H9 (cell line): ENCODE data around the gene BRSK2. TPM values are rescaled to one million over a fixed set of nuclear protein-coding genes. Genes with fewer than 3 reads are reported as not detected.

ENCODE experiments used
- DNase-seq: peaks from one replicate; pipeline ENCODE4 v3.0.0-alpha.2; 2017
- H2AFZ ChIP-seq: one replicate; pipeline ENCODE4 v1.6.1; 2013; ENCODE audit warnings: mild to moderate bottlenecking, low read length, control low read depth, moderate library complexity
- H2AK5ac ChIP-seq: 2 replicates; pipeline ENCODE4 v1.6.1; 2013; ENCODE audit warnings: low read length, control low read depth, mixed read lengths; ENCODE audit not compliant: insufficient read length
- H2BK120ac ChIP-seq: one replicate; pipeline ENCODE4 v1.6.1; 2013; ENCODE audit warnings: low read depth, mild to moderate bottlenecking, low read length, control low read depth, inconsistent platforms; ENCODE audit not compliant: poor library complexity, severe bottlenecking
- H2BK12ac ChIP-seq: 2 replicates; pipeline ENCODE4 v1.6.1; 2013; ENCODE audit warnings: low read length, control low read depth, mixed read lengths, low read depth; ENCODE audit not compliant: insufficient read length
- H2BK15ac ChIP-seq: 2 replicates; pipeline ENCODE4 v1.6.1; 2013; ENCODE audit warnings: low read depth, low read length, control low read depth
- H2BK20ac ChIP-seq: one replicate; pipeline ENCODE4 v1.6.1; 2013; ENCODE audit warnings: low read depth, mild to moderate bottlenecking, low read length, control low read depth, inconsistent platforms; ENCODE audit not compliant: poor library complexity, severe bottlenecking
- H2BK5ac ChIP-seq: 2 replicates; pipeline ENCODE4 v1.6.1; 2013; ENCODE audit warnings: low read length, control low read depth, mixed read lengths; ENCODE audit not compliant: insufficient read length
- H3K14ac ChIP-seq: 2 replicates; pipeline ENCODE4 v1.6.1; 2013; ENCODE audit warnings: low read length, control low read depth; ENCODE audit not compliant: insufficient read depth
- H3K18ac ChIP-seq: 2 replicates; pipeline ENCODE4 v1.6.1; 2013; ENCODE audit warnings: low read depth, mild to moderate bottlenecking, mixed read lengths, low read length, control low read depth; ENCODE audit not compliant: insufficient read length
- H3K23ac ChIP-seq: 2 replicates; pipeline ENCODE4 v1.6.1; 2013; ENCODE audit warnings: low read length, control low read depth, mixed read lengths, low read depth; ENCODE audit not compliant: insufficient read length
- H3K23me2 ChIP-seq: 2 replicates; pipeline ENCODE4 v1.6.1; 2013; ENCODE audit warnings: low read depth, mild to moderate bottlenecking, mixed read lengths, low read length, control low read depth; ENCODE audit not compliant: insufficient read length, poor library complexity, severe bottlenecking
- H3K27ac ChIP-seq: 2 replicates; pipeline ENCODE4 v1.5.1; 2013; ENCODE audit warnings: low read length, control low read depth, mixed read lengths, low read depth; ENCODE audit not compliant: insufficient read length
- H3K27me3 ChIP-seq: 2 replicates; pipeline ENCODE4 v1.6.1; 2013; ENCODE audit warnings: low read length, control low read depth, inconsistent platforms; ENCODE audit not compliant: insufficient read depth
- H3K4ac ChIP-seq: 2 replicates; pipeline ENCODE4 v1.6.1; 2013; ENCODE audit warnings: low read depth, mild to moderate bottlenecking, control low read depth, inconsistent platforms, low read length, moderate library complexity
- H3K4me1 ChIP-seq: 2 replicates; pipeline ENCODE4 v1.6.1; 2013; ENCODE audit warnings: low read length, control low read depth, inconsistent platforms; ENCODE audit not compliant: insufficient read depth
- H3K4me2 ChIP-seq: 2 replicates; pipeline ENCODE4 v1.6.1; 2013; ENCODE audit warnings: low read length, control low read depth, mixed read lengths; ENCODE audit not compliant: insufficient read length, insufficient read depth
- H3K56ac ChIP-seq: 2 replicates; pipeline ENCODE4 v1.6.1; 2013; ENCODE audit warnings: low read depth, mild to moderate bottlenecking, mixed read lengths, low read length, control low read depth; ENCODE audit not compliant: insufficient read length
- H3K79me1 ChIP-seq: 2 replicates; pipeline ENCODE4 v1.6.1; 2013; ENCODE audit warnings: low read depth, mild to moderate bottlenecking, moderate library complexity, low read length, control low read depth, inconsistent platforms; ENCODE audit not compliant: insufficient read depth, poor library complexity, severe bottlenecking
- H3K79me2 ChIP-seq: 2 replicates; pipeline ENCODE4 v1.6.1; 2013; ENCODE audit warnings: low read length, control low read depth, inconsistent platforms; ENCODE audit not compliant: insufficient read depth
- H3K9ac ChIP-seq: 2 replicates; pipeline ENCODE4 v1.6.1; 2013; ENCODE audit warnings: low read length, control low read depth, mixed read lengths; ENCODE audit not compliant: insufficient read length; ENCODE audit errors: extremely low read depth
- H3K9me3 ChIP-seq: one replicate; pipeline ENCODE4 v1.6.1; 2013; ENCODE audit warnings: low read depth, low read length, inconsistent platforms; ENCODE audit not compliant: control insufficient read depth
- H3T11ph ChIP-seq: one replicate; pipeline ENCODE4 v1.6.1; 2013; ENCODE audit warnings: mild to moderate bottlenecking, low read length, control low read depth, inconsistent platforms
- H4K20me1 ChIP-seq: one replicate; pipeline ENCODE4 v1.6.1; 2013; ENCODE audit not compliant: control insufficient read depth, insufficient read length, insufficient read depth
- H4K5ac ChIP-seq: 2 replicates; pipeline ENCODE4 v1.6.1; 2013; ENCODE audit warnings: low read depth, mild to moderate bottlenecking, mixed read lengths, low read length, control low read depth; ENCODE audit not compliant: insufficient read length
- H4K8ac ChIP-seq: replicated peaks from 2 replicates; pipeline ENCODE4 v1.6.1; 2013; ENCODE audit warnings: low read length, control low read depth, mixed read lengths, low read depth; ENCODE audit not compliant: insufficient read length
- H4K91ac ChIP-seq: 2 replicates; pipeline ENCODE4 v1.6.1; 2013; ENCODE audit warnings: low read depth, mild to moderate bottlenecking, moderate library complexity, mixed read lengths, low read length, control low read depth; ENCODE audit not compliant: insufficient read length
- H3K27ac Mint-ChIP-seq, 3 experiments: 2 replicates in 2 of 3; 3 replicates in 1 of 3; pipeline ENCODE4 v1.8.0; 2020 to 2021; ENCODE audit warnings: mixed read lengths in 3 of 3, mild to moderate bottlenecking in 1 of 3, moderate library complexity in 1 of 3
- H3K27me3 Mint-ChIP-seq: 2 replicates; pipeline ENCODE4 v1.8.0; 2021; ENCODE audit warnings: low read depth, mild to moderate bottlenecking, moderate library complexity, mixed read lengths
- H3K36me3 Mint-ChIP-seq, 3 experiments: 2 replicates in 2 of 3; 3 replicates in 1 of 3; pipeline ENCODE4 v1.8.0; 2020 to 2021; ENCODE audit warnings: low read depth in 3 of 3, mixed read lengths in 3 of 3; ENCODE audit not compliant: insufficient read depth in 1 of 3
- H3K4me1 Mint-ChIP-seq, 2 experiments: 2 replicates each; pipeline ENCODE4 v1.8.0; 2020; ENCODE audit warnings: mixed read lengths in 2 of 2
- H3K4me3 Mint-ChIP-seq, 2 experiments: 2 replicates in 1 of 2; 3 replicates in 1 of 2; pipeline ENCODE4 v1.8.0; 2020 to 2021; ENCODE audit warnings: mild to moderate bottlenecking in 2 of 2, mixed read lengths in 2 of 2, moderate library complexity in 1 of 2
- H3K9me3 Mint-ChIP-seq, 2 experiments: 2 replicates in 1 of 2; 3 replicates in 1 of 2; pipeline ENCODE4 v1.8.0; 2020; ENCODE audit warnings: mild to moderate bottlenecking in 2 of 2, mixed read lengths in 2 of 2, moderate library complexity in 1 of 2
- WGBS: extraction: QIAGEN DNeasy Blood & Tissue Kit; methylation state at CpG from one replicate; pipeline ENCODE4 v1.1.7; 2013; ENCODE audit warnings: missing lambda C conversion rate, low lambda C conversion rate, mixed read lengths; ENCODE audit not compliant: insufficient read length; ENCODE audit errors: extremely low coverage; 5-methylcytosine and 5-hydroxymethylcytosine counted together
- total RNA-seq: library from RNA; stranded (reverse); gene quantifications from 2 replicates; pipeline ENCODE4 v1.2.1, GENCODE V29; 2021
- TF ChIP-seq, protein P1 (sequence below): fragments of 200-600 bp; sonication (generic); conservative IDR thresholded peaks from 3 replicates; pipeline ENCODE4 v1.8.0; 2021; ENCODE audit warnings: antibody characterized with exemption, mild to moderate bottlenecking

Gene BRSK2
- total RNA-seq, 1 experiment from 2014 or later: 28.4 TPM

DNA sequence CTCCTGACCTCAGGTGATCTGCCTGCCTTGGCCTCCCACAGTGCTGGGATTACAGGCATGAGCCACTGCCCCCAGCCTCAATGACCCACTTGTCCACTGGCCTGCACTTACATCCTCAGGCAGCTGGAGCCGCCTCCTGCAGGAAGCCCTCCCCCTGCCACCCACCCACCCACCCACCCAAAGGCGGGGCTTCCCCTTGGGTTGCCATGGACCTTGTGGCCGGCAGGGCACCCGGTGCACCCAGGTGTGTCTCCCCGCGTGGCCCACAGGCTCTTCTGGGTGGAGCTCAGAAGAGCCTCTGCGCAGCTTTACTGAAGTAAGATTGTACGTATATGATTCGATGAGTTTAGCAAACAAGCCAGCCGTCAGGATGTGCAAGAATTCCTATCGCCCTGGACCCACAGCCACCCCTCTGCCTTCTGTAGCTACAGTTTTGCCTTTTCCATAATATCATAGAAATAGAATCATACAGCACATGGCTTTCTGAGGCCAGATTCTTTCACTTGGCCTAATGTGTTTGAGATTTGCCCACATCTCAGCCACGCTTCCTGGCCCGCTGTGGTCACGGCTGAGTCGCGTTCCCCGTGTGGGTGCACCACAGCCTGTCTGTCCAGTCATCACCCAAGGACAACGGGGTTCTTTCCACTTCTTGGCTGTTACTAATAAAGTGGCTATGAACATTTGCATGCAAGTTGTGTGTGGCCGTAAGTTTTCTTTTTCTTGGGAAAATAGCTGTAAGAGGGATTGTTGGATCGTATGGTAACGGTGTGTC lies 5.3 kb upstream of the BRSK2 start:
- Histone ChIP-seq H3K4ac (no peak overlapping the region), H3K23ac (no peak overlapping the region)
- no peak overlapping the region; a peak in 1 of 5 replicates for H3K4me3 Mint-ChIP-seq

More for the DNA sequence above, 5.3 kb upstream of the BRSK2 start:
- H3K27me3 Mint-ChIP-seq: peaks cover 47% of the 10 kb centered on the region
- DNase-seq: no peak
- TF ChIP-seq, protein P1, sequence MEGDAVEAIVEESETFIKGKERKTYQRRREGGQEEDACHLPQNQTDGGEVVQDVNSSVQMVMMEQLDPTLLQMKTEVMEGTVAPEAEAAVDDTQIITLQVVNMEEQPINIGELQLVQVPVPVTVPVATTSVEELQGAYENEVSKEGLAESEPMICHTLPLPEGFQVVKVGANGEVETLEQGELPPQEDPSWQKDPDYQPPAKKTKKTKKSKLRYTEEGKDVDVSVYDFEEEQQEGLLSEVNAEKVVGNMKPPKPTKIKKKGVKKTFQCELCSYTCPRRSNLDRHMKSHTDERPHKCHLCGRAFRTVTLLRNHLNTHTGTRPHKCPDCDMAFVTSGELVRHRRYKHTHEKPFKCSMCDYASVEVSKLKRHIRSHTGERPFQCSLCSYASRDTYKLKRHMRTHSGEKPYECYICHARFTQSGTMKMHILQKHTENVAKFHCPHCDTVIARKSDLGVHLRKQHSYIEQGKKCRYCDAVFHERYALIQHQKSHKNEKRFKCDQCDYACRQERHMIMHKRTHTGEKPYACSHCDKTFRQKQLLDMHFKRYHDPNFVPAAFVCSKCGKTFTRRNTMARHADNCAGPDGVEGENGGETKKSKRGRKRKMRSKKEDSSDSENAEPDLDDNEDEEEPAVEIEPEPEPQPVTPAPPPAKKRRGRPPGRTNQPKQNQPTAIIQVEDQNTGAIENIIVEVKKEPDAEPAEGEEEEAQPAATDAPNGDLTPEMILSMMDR: no peak
- H3K9me3 ChIP-seq: no peaks in the 10 kb centered on the region
- H3K4me1 ChIP-seq: no peaks in the 10 kb centered on the region; the same call in 1 of the 2 replicates
- no peak overlapping the region for H3K9ac ChIP-seq
- H3K14ac ChIP-seq: no peak overlapping the region
- no peak overlapping the region for H2BK12ac ChIP-seq
- no peak overlapping the region for H2BK120ac ChIP-seq
- peaks cover 5 to 8% of the 10 kb centered on the region in 2 experiments; a peak in 3 of 4 replicates for H3K4me1 Mint-ChIP-seq
- H3K9me3 Mint-ChIP-seq: peaks cover 0 to 5% of the 10 kb centered on the region in 2 experiments; a peak in 3 of 5 replicates
- H3K27ac ChIP-seq: no peak overlapping the region
- H3T11ph ChIP-seq: no peak overlapping the region
- H3K36me3 Mint-ChIP-seq: peaks cover 0 to 5% (median 0%) of the 10 kb centered on the region in 3 experiments; a peak in 1 of 7 replicates
- no peak overlapping the region for H3K27ac Mint-ChIP-seq
- no peak overlapping the region for H2BK15ac ChIP-seq
- no peak overlapping the region for H2AFZ ChIP-seq
- no CpG with 5 or more reads among the region's 21 CpGs for WGBS
- H3K79me2 ChIP-seq: no peaks in the 10 kb centered on the region
- H3K56ac ChIP-seq: no peak overlapping the region
- no peaks in the 10 kb centered on the region for H3K79me1 ChIP-seq
- no peak overlapping the region for H2BK20ac ChIP-seq
- H4K91ac ChIP-seq: no peak overlapping the region
- H2BK5ac ChIP-seq: no peak overlapping the region
- H3K23me2 ChIP-seq: peaks cover 9% of the 10 kb centered on the region
- H3K18ac ChIP-seq: no peak overlapping the region
- H3K27me3 ChIP-seq: no peaks in the 10 kb centered on the region; the same call in 1 of the 2 replicates
- no peaks in the 10 kb centered on the region for H4K20me1 ChIP-seq
- no peak overlapping the region for H2AK5ac ChIP-seq
- H4K5ac ChIP-seq: no peak overlapping the region
- H4K8ac ChIP-seq: no peak overlapping the region
- no peak overlapping the region for H3K4me2 ChIP-seq
